HG03097 (cell line): Measurements from ENCODE around the gene NOL4L.

Experiments
- ATAC-seq: cut with Tn5 transposase; IDR thresholded peaks from one replicate; pipeline ENCODE4 v1.9.1; 2021; ENCODE audit not compliant: unreplicated experiment, low FRiP score

Gene NOL4L

GRCh38 chr20:32613192-32614053 lies 28.3 kb upstream of the NOL4L start:
- ATAC-seq = no peak

- no peak for ATAC-seq
These were observed 27.4 kb upstream of the NOL4L start for GRCh38 chr20:32612351-32613191.

GRCh38 chr20:32611868-32612267 lies 26.7 kb upstream of the NOL4L start:
- no peak for ATAC-seq

GRCh38 chr20:32611286-32611685 lies 26.2 kb upstream of the NOL4L start:
- ATAC-seq = no peak

- no peak for ATAC-seq
These were observed 25.5 kb upstream of the NOL4L start for GRCh38 chr20:32610472-32611218.

- no peak for ATAC-seq
These were observed 24.9 kb upstream of the NOL4L start for GRCh38 chr20:32609993-32610392.

GRCh38 chr20:32609111-32609773 lies 24.1 kb upstream of the NOL4L start:
- ATAC-seq = no peak

GRCh38 chr20:32608664-32609015 lies 23.5 kb upstream of the NOL4L start:
- ATAC-seq = no peak

- ATAC-seq = no peak
These were observed 22.9 kb upstream of the NOL4L start for GRCh38 chr20:32607727-32608663.

- no peak for ATAC-seq
These were observed 22.2 kb upstream of the NOL4L start for GRCh38 chr20:32607324-32607723.

GRCh38 chr20:32606790-32607189 lies 21.7 kb upstream of the NOL4L start:
- no peak for ATAC-seq

GRCh38 chr20:32606107-32606506 lies 21.0 kb upstream of the NOL4L start:
- no peak for ATAC-seq

GRCh38 chr20:32605167-32605656 lies 20.1 kb upstream of the NOL4L start:
- ATAC-seq = no peak

GRCh38 chr20:32603046-32603726 lies 18.1 kb upstream of the NOL4L start:
- no peak for ATAC-seq

GRCh38 chr20:32602273-32602672 lies 17.1 kb upstream of the NOL4L start:
- no peak for ATAC-seq

- no peak for ATAC-seq
These were observed 15.6 kb upstream of the NOL4L start for GRCh38 chr20:32600681-32601237.

GRCh38 chr20:32599783-32600340 lies 14.7 kb upstream of the NOL4L start:
- no peak for ATAC-seq

- no peak for ATAC-seq
These were observed 13.5 kb upstream of the NOL4L start for GRCh38 chr20:32598606-32599005.
